GM06990 (cell line): ENCODE results near the gene LYRM1.

Experiments used
- DNase-seq: peaks from one replicate; pipeline ENCODE4 v3.0.0-alpha.2; 2011; ENCODE audit not compliant: insufficient read length; ENCODE audit errors: extremely low read depth
- H3K27me3 ChIP-seq: replicated peaks from 2 replicates; pipeline ENCODE4 v1.6.0; 2011; ENCODE audit warnings: low read length; ENCODE audit not compliant: control insufficient read depth, insufficient read depth
- H3K36me3 ChIP-seq: 2 replicates; pipeline ENCODE4 v1.5.1; 2011; ENCODE audit warnings: low read length; ENCODE audit not compliant: control insufficient read depth, insufficient read depth
- H3K4me3 ChIP-seq: replicated peaks from 2 replicates; pipeline ENCODE4 v1.5.1; 2011; ENCODE audit warnings: low read depth, mild to moderate bottlenecking, control low read depth, low read length
- CTCF ChIP-seq: IDR thresholded peaks from 2 replicates; pipeline ENCODE4 v1.5.1; 2011; ENCODE audit warnings: low read length, control low read depth, mild to moderate bottlenecking, inconsistent platforms; ENCODE audit not compliant: insufficient read depth, poor library complexity, severe bottlenecking

LYRM1 gene

GRCh38 chr16:20881503-20881878 is 19.1 kb upstream of the LYRM1 start:
- no peak for DNase-seq
- H3K36me3 ChIP-seq = no peaks in the 10 kb centered on the region
- TF ChIP-seq CTCF = no peak
- H3K4me3 ChIP-seq = no peak overlapping the region
- no peaks in the 10 kb centered on the region for H3K27me3 ChIP-seq

DNA sequence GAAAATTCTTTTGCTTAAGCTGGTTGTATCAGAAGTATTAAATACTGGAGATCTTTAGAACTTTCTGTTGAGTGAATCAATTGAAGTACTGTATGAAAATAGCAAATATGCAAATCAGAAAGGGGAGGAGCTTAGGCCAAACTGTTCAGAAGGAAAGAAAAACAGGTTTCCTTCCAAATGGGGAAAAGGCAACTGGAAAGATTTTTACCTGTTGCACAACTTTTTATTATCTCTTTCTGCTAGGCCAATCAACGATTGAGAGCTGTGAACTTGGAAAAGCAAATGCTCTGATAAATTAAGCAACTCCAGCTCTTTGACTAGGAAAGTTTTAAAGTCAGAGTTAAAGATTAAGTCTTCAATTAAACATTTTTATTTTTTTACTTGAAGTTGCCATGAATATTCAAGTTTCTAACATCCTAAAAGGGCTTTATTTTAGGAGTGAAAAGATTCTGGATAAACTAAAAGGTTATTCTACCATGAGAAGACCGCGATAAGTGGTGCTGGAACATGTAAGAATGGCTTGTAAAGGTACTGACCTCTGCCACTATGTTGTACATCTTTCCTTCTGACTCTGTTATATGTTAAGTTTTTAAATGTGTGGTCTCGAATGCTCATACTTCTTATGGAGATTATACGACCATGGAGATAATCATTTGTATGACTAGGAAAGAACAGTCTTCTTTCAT is 16.9 kb upstream of the LYRM1 start:
- TF ChIP-seq CTCF = no peak
- DNase-seq = no peak
- H3K4me3 ChIP-seq = no peak overlapping the region
- no peaks in the 10 kb centered on the region; the same call in 1 of the 2 replicates for H3K36me3 ChIP-seq
- no peaks in the 10 kb centered on the region for H3K27me3 ChIP-seq

DNA sequence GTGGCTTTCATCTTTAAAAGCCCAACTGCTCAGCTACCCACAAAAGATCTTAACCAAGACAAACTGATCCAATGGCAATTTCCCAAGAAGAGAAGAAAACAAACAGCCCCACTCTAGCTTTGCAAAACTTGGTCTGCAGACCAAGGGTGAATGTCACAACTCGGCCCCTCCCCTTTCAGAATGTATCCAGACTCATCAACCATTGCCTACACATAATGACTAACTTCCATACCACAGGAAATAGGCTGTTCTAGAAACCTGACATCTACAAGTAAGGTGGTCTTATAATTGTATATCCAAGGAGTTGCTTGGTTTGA is 16.4 kb upstream of the LYRM1 start:
- Histone ChIP-seq H3K4me3 (no peak overlapping the region), H3K27me3 (no peaks in the 10 kb centered on the region), H3K36me3 (no peaks in the 10 kb centered on the region; the same call in 1 of the 2 replicates)
- no peak for TF ChIP-seq CTCF
- no peak for DNase-seq

- H3K4me3 ChIP-seq = no peak overlapping the region
- peaks cover 2% of the 10 kb centered on the region for H3K36me3 ChIP-seq
- TF ChIP-seq CTCF = no peak
- DNase-seq = no peak
- no peaks in the 10 kb centered on the region for H3K27me3 ChIP-seq
Observed at GRCh38 chr16:20886320-20886719, 14.3 kb upstream of the LYRM1 start.

- TF ChIP-seq CTCF = no peak
- H3K27me3 ChIP-seq = no peaks in the 10 kb centered on the region
- no peak for DNase-seq
- H3K36me3 ChIP-seq = peaks cover 2% of the 10 kb centered on the region
- no peak overlapping the region for H3K4me3 ChIP-seq
Observed at GRCh38 chr16:20887207-20887606, 13.4 kb upstream of the LYRM1 start.

DNA sequence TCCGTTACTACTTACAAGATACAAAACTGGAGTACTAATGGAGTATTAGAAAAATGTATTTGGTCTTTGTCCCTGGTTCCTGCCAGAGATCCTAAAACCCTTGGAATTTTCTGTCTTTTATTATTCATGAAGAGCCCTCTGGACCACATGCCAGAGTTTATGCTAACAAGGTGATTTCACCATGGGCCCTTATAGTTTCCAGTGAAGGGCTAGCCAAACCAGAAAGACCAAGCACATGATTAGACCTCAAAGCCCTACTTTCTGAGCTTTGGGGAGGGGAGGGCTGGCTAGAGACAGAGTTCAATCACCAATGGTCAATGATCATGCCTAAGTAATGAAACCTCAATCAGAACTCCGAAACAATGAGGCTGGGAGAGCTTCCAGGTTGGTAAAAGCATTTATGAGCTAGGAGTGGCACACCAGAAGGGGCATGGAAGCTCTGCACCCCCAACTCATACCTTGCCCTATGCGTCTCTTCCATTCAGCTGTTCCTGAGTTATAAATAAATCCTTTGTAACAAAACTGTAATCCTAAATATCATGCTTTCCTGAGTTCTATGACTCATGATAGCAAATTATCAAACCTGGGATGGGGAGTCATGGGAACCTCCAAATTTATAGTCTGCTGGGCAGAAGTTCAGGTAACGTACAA is 10.8 kb upstream of the LYRM1 start:
- no peaks in the 10 kb centered on the region for H3K27me3 ChIP-seq
- TF ChIP-seq CTCF = no peak
- DNase-seq = no peak
- H3K36me3 ChIP-seq = peaks cover 7% of the 10 kb centered on the region
- H3K4me3 ChIP-seq = no peak overlapping the region
